Subcutaneous adipose tissue (tissue), 4 donors: ENCODE data around the gene TRAF3. TPM values are rescaled to one million over a fixed set of nuclear protein-coding genes. Genes with fewer than 3 reads are reported as not detected.

Source experiments
- CTCF ChIP-seq: fragments of 450-650 bp; IDR thresholded peaks from one replicate; pipeline ENCODE4 v1.5.1; 2016; ENCODE audit warnings: low read depth, mild to moderate bottlenecking, control low read depth, antibody characterized with exemption, moderate library complexity
- total RNA-seq, 4 donors: library from RNA; depleted of rRNA; stranded (reverse); fragments of >200 nt; gene quantifications; one replicate each; pipeline ENCODE4 v1.1.0, GENCODE V29; 2016

The TRAF3 gene
- total RNA-seq, 4 donors from 2014 or later = 11.0 to 21.0 (median 14.0) TPM

DNA sequence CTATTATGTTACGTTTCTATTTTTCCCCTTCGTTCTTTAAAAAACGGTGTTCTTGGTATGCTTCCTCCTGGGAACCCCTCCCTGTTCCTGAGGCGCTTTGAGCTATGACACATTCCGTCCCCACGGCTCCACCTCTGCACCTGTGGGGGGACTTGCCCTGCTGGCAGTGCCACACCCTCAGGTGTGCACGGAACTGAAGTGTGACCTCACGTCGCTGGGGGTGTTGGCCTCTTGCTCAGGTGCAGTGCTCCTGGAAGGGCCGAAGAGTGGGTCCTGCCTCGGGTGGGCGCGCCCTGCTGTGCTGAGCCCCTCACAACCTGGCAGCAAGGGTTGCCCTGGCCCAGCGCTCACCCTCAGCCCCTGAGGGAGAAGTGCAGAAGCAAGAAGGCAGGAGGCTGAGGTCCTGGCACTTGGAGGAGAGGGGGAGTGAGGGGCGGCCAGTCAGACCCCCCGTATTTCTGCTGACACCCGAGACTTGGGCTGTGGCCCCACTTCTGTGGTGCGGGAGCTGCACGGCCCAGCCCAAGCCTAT, 150.2 kb downstream of the TRAF3 start:
- TF ChIP-seq CTCF = no peak

GRCh38 chr14:102927878-102928411, 150.7 kb downstream of the TRAF3 start:
- no peak for TF ChIP-seq CTCF

DNA sequence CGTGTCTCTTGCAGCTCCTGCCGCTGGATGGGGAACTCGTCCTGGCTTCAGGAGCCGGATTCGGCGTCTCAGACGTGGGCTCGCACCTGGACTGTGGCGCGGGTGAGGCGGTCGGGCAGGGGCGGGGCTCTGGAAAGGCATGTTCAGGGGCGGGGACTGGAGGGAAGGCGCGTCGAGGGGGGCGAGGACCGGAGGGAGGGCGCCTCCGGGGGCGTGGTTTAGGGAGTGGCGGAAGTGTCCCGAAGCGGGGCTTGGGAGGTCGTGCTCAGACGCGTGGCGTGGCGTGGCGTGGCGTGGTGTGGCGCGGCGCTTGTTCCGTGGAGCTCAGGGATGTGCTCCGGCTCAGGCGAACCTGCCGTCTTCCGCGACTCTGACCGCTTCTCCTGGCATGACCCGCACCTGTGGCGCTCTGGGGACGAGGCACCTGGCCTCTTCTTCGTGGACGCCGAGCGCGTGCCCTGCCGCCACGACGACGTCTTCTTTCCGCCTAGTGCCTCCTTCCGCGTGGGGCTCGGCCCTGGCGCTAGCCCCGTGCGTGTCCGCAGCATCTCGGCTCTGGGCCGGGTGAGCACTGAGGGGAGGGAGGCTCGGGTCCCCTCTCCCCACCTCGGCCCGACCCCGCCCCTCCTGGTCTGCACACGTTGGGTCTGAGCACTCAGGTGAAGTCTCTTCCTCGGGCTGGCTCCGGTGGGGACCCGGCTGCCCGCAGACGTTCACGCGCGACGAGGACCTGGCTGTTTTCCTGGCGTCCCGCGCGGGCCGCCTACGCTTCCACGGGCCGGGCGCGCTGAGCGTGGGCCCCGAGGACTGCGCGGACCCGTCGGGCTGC, 151.4 kb downstream of the TRAF3 start:
- TF ChIP-seq CTCF = no peak

DNA sequence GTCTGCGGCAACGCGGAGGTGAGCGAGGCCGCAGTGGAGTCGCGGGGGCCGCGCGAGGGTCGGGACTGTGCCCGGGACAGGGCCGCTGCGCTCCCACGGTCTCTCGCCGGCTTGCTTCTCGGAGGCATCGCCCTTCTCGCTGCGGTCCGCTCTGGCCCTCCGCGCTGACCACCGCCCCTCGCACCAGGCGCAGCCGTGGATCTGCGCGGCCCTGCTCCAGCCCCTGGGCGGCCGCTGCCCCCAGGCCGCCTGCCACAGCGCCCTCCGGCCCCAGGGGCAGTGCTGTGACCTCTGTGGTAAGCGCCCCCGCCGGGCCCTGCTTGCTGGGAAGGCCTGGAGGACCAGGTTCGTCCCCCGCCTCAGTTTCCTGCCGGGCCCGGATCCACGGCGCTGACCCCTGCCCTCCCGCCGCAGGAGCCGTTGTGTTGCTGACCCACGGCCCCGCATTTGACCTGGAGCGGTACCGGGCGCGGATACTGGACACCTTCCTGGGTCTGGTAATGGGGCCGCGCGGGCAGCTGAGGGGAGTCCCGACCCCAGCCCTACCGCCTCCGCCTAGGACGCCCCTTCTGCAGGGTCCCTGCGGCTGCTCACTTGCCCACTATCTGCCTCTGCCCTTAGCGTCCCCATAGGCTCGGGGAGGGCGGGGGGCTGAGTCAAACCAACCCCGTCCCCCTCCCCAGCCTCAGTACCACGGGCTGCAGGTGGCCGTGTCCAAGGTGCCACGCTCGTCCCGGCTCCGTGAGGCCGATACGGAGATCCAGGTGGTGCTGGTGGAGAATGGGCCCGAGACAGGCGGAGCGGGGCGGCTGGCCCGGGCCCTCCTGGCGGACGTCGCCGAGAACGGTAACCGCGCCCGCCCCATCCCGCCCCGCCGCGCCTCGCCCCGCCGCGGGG, 152.2 kb downstream of the TRAF3 start:
- TF ChIP-seq CTCF = no peak

DNA sequence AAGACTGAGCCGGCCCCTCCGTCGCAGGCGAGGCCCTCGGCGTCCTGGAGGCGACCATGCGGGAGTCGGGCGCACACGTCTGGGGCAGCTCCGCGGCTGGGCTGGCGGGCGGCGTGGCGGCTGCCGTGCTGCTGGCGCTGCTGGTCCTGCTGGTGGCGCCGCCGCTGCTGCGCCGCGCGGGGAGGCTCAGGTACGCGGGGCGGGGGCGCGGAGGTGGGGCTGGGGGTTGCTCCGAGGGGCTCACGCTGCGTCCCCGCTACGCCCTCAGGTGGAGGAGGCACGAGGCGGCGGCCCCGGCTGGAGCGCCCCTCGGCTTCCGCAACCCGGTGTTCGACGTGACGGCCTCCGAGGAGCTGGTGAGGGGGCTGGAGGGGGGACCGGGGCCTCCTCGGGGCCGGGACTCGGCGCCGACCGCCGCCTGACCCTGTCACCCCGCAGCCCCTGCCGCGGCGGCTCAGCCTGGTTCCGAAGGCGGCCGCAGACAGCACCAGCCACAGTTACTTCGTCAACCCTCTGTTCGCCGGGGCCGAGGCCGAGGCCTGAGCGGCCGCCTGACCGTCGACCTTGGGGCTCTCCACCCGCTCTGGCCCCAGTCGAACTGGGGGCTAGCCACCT, 153.0 kb downstream of the TRAF3 start:
- no peak for TF ChIP-seq CTCF

- TF ChIP-seq CTCF = no peak
Measured at GRCh38 chr14:102930753-102931579, 153.7 kb downstream of the TRAF3 start.
